ENCODE results near the gene APCDD1L. TPM values are rescaled to one million over a fixed set of nuclear protein-coding genes. Genes with fewer than 3 reads are reported as not detected.

The APCDD1L gene
- total and polyA plus RNA-seq, 8 donors = 0.16 to 1.8 (median 0.32) TPM

DNA sequence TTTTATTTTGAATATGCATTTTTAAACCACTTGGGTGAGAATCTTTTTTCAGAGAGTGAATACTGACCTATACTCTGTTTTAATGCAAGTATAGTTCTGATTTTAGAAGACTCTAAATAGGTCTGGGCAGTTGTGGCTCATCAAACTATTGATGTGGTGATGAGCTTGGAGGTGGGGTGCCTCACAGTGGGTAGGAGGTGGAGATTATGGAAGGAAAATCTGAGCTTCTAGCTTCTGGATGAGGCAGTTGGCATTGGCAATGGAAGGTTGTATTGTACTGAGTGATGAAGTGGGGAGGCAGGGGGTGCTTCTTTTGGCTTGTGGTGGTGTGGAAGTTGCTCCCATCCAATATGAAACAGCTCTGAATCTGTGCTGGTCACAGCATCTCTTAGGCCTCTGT lies 73.5 kb downstream of the APCDD1L start:
- H3K9me3 ChIP-seq = no peaks in the 10 kb centered on the region
- H3K27ac ChIP-seq = no peak overlapping the region
- FAIRE-seq = no peak
- H3K4me3 ChIP-seq = no peak overlapping the region
- no peaks in the 10 kb centered on the region for H3K36me3 ChIP-seq
- H3K4me1 ChIP-seq = peaks cover 0 to 3% (median 0%) of the 10 kb centered on the region in 3 donors
- DNase-seq = no peak
- TF ChIP-seq, protein P1, sequence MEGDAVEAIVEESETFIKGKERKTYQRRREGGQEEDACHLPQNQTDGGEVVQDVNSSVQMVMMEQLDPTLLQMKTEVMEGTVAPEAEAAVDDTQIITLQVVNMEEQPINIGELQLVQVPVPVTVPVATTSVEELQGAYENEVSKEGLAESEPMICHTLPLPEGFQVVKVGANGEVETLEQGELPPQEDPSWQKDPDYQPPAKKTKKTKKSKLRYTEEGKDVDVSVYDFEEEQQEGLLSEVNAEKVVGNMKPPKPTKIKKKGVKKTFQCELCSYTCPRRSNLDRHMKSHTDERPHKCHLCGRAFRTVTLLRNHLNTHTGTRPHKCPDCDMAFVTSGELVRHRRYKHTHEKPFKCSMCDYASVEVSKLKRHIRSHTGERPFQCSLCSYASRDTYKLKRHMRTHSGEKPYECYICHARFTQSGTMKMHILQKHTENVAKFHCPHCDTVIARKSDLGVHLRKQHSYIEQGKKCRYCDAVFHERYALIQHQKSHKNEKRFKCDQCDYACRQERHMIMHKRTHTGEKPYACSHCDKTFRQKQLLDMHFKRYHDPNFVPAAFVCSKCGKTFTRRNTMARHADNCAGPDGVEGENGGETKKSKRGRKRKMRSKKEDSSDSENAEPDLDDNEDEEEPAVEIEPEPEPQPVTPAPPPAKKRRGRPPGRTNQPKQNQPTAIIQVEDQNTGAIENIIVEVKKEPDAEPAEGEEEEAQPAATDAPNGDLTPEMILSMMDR (IDR thresholded peaks at IDR 0.05) = no peak
- ATAC-seq = no peak
- no peaks in the 10 kb centered on the region for H3K27me3 ChIP-seq
- intact Hi-C loops (cut with DNase I) = loop anchor here in 1 of 3 donors (10.0 kb wide), 1 partner anchor 197 kb away; no protein-coding TSS in a partner anchor

DNA sequence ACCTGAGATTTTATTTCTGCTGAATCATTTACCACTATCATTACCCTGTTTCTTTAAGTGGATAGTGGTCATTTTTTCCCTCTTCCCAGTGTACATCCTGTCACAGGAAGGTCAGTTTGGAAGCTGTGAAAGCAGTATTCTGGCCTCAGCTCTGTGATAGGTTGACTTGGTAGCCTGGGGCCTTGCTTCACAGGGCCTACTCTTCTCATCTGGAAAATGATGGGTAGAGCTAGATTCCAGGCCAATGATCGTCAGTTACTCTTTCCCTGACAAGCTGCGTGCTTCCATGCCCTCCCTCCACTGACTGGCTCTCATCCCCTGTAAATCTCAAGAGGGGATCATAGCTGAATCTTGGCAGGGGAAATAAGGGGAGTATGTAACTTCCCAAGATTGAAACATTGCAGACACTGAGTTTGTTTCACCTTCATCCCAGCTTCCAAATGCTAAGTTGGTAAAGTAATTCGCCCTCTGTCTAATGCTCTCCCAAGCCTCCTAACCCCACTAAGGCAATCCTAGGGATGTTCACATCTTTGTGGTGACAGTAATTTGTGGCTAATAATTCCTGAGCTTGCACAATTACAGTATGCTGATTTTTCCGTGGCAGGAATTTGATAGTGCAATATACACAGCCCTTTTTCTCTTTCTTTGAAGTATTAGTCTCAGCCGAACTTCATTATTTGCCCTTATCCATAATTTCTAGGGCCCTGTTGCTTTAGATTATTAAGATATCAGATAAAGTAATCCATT lies 75.0 kb downstream of the APCDD1L start:
- Histone ChIP-seq H3K4me1 (peaks cover 0 to 3% (median 0%) of the 10 kb centered on the region in 3 donors), H3K36me3 (no peaks in the 10 kb centered on the region), H3K27ac (no peak overlapping the region), H3K4me3 (no peak overlapping the region), H3K27me3 (no peaks in the 10 kb centered on the region), H3K9me3 (no peaks in the 10 kb centered on the region)
- intact Hi-C loops (cut with DNase I) = loop anchor here in 1 of 3 donors (10.0 kb wide), 1 partner anchor 195 kb away; no protein-coding TSS in a partner anchor
- DNase-seq (no peak), FAIRE-seq (no peak), ATAC-seq (no peak)
- WGBS, 2 donors = 86 to 89% methylated on average over 5 of the region's 5 CpGs
- TF ChIP-seq, protein P1 (IDR thresholded peaks at IDR 0.05) = no peak

DNA sequence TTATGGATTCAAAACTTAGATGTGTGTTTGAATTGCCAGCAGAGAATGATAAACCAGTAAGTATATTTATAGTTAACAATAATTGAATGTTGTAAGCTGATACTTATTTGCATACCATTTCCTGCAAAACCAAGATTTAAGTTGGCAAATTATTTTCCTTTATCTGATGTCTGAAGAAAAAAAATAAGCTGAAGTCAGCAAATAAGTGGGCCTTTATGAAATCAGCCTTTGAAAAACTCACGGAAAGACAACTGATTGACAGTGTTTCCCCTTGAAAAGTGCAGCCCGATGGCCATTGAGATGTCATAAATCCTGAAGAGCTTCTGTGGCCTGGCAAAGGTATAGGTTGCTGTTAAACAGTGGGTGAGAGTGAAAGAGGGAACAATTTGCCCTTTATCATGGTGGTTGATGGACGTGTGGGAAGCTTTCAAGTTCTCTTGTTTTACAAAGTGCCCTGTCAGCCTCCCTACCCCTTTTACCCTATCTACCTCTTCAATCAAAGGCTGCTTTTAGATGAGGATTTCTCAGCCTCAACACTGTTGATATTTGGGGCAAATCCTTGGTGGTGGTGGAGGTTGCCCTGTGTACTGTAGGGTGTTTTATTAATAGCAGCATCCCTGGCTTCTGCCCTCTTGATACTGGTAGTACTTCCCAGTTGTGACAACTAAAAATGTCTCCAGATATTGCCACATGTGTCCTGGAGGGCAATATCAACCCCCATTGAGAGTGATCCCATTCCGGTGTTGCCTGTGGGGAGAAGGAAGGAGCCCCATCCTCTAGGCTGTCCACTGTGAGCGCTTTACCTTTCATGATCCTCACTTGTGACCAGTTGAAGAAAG lies 76.0 kb downstream of the APCDD1L start:
- TF ChIP-seq, protein P1 (IDR thresholded peaks at IDR 0.05) = no peak
- intact Hi-C loops (cut with DNase I) = no loop called here
- no peak for ATAC-seq
- H3K27me3 ChIP-seq = no peaks in the 10 kb centered on the region
- peaks cover 0 to 3% (median 0%) of the 10 kb centered on the region in 3 donors for H3K4me1 ChIP-seq
- FAIRE-seq = no peak
- H3K27ac ChIP-seq = no peak overlapping the region
- WGBS, 2 donors = 84 to 89% methylated on average over 5 of the region's 5 CpGs
- H3K36me3 ChIP-seq = no peaks in the 10 kb centered on the region
- no peak overlapping the region for H3K4me3 ChIP-seq
- no peak for DNase-seq
- H3K9me3 ChIP-seq = no peaks in the 10 kb centered on the region

DNA sequence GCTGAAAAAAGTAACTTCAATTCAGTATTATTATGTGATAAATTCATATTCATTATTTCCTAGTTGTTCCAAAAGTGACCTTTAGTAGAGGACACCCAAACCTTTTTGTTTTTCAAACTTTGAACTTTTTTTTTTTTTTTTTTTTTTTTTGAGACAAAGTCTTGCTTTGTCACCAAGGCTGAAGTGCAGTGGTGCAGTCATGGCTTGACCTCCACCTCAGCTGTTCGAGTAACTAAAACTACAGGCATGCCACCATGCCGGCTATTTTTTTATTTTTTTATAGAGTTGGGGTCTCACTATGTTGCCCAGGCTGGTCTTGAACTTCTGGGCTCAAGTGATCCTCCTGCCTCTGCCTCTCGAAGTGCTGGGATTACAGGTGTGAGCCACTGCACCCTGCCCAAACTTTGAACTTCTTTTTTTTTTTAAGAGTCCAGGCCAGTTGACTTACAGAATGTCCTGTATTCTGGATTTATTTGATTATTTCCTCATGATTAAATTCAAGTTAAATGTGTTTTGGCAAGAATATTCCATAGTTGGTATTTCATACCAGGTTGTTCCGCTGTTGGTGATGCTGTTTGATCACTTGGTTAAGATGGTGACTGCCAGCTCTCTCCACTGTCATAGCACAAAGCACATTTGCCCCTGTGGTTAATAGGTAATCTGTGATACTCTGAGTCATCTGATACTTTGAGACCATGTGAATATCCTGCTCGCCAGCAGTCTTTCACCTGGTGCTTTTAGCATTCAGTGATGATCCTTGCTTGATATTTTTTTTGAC lies 78.1 kb downstream of the APCDD1L start:
- ATAC-seq = peak; percentile 48 to 93 (median 86)

More for the DNA sequence above, 78.1 kb downstream of the APCDD1L start:
- FAIRE-seq = no peak
- Histone ChIP-seq H3K9me3 (no peaks in the 10 kb centered on the region), H3K4me3 (no peak overlapping the region), H3K4me1 (peaks cover 2 to 6% (median 5%) of the 10 kb centered on the region in 3 donors), H3K27ac (peak overlapping the region in 2 of 4 donors; percentile 23 to 38), H3K27me3 (no peaks in the 10 kb centered on the region), H3K36me3 (no peaks in the 10 kb centered on the region)
- TF ChIP-seq, protein P1 (IDR thresholded peaks at IDR 0.05) = no peak
- no peak for DNase-seq
- 78 to 81% methylated on average over 5 of the region's 5 CpGs for WGBS, 2 donors
- intact Hi-C loops (cut with DNase I) = no loop called here
